ENCODE measurements around the gene ONECUT3.
A peak's percentile ranks its signal among the peaks of the same experiment; 100 is the strongest.
"Not testable (repeated sequence)": the region's sequence is repeated elsewhere in the genome, so short reads cannot be mapped to it uniquely, and the experiment has no call there.

The ONECUT3 gene

DNA sequence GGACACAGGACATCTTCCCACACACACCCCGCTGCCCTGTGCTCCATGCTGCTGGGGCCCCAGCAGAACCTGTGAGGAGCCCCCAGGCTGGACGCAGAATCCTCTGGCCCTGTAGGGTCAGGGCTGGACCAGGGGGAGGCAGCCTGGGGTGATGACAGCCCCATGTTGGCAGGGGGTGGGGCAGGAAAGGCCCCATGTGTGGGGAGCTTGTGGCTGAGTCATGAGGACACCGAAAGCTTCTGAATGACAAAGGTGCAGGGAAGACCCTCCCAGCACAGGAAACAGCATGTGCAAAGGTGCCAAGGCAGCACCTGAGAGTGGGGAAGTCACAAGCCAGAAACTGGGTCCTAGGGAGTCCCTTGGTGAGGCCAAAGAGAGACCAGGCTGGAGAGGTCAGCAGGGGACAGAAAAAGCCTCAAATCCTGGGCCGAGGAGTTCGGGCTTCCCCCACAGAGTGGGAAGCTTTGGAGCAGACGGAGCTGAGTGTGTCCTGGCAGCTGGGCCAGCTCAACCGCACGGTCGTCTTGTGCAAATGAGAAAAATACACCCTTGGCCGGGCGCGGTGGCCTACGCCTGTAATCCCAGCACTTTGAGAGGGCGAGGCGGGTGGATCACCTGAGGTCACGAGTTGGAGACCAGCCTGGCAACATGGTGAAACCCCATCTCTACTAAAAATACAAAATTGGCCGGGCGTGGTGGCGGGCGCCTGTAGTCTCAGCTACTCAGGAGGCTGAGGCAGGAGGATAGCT is 41.3 kb downstream of the ONECUT3 start:
- DNase-seq (ENCODE audit: low read depth), result no peak

DNA sequence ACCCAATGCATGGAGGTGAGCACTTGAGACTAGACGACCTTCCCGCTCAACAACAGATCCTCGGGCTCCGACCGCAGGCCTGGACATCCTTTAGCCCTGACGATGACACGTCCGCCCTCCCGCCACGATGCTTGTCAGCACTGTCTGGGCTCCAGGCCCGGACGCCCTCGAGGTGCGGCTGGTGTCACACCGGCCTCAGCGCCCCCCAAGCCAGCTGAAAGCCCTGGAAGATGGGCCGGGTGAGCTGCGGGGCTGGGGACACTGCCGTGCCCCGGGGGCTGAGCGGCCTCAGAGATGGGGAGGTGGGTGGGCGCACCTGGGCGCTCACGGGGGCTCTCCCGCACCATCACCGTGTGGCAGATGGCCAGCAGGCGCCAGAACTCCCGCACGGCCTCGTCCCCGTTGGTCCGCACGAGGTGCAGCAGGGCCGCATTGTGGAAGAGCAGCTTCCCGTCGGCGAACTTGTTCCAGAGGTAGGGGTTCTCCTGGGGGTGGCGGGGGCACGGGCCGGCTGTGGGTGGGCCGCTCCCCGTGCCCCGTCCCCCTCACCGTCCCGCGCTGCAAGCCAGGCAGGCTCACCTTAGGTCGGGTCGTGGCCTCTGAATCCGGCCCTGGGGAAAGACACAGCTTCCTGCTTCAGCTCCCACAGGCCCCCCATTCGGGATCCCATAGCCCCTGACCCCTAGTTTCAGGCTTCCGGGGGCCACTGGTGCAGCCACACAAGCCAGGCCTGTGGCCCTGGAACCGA is 43.3 kb downstream of the ONECUT3 start:
- no peak for DNase-seq (ENCODE audit: low read depth)

DNA sequence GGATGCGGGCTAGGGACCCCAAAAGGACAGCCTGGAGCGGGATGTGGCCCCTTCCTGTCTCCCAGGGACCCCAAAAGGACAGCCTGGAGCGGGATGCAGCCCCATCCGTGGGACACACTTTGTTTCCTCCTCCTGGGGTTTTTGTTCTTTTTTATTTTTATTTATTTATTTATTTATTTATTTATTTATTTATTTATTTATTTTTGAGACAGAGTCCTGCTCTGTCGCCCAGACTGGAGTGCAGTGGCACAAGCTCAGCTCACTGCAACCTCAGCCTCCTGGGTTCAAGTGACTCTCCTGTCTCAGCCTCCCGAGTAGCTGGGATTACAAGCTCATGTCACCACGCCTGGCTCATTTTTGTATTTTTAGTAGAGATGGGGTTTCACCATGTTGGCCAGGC is 44.0 kb downstream of the ONECUT3 start:
- not testable (repeated sequence) for DNase-seq (ENCODE audit: low read depth)

DNA sequence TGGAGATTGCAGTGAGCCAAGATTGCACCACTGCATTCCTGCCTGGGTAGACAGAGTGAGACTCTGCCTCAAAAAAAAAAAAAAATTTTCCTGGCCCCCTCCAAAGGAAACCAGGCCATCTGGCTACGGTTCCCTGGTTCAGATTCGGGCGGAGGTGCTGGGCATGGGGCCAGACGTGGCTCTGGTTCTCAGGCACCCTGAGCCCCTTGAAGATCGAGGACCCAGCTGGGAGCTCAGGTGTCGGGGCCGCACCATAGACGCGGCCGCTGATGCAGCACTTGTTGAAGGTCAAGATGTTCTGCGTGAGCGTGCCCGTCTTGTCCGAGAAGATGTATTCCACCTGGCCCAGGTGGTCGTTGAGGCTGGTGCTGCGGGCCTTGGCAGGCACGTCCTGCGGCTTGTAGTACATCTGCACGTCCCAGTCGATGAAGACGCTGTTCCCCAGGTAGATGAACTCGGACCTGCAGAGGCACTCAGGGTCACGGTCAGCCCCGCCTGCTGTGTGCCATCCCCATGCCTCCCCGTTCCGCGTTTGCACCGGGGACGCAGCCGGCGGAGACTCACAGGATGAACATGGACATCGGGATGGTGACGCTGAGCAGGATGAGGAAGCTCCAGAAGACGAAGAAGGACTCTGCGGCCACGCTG is 46.5 kb downstream of the ONECUT3 start:
- DNase-seq (ENCODE audit: low read depth), result no peak

DNA sequence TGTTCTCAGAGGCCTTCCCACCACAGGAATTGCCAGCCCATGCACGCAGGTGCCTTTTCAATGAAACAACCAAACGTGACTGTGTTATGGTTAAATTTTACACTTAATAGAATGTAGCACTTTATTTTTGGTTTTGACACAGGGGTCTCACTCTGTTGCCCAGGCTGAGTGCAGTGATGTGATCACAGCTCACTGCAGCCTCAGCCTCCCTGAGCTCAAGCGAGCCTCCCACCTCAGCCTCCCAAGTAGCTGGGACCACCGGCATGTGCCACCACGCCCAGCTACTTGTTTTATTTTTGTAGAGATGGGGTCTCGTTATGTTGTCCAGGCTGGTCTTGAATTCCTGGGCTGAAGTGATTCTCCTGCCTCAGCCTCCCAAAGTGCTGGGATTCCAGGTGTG is 51.6 kb downstream of the ONECUT3 start:
- DNase-seq (ENCODE audit: low read depth), result no peak

DNA sequence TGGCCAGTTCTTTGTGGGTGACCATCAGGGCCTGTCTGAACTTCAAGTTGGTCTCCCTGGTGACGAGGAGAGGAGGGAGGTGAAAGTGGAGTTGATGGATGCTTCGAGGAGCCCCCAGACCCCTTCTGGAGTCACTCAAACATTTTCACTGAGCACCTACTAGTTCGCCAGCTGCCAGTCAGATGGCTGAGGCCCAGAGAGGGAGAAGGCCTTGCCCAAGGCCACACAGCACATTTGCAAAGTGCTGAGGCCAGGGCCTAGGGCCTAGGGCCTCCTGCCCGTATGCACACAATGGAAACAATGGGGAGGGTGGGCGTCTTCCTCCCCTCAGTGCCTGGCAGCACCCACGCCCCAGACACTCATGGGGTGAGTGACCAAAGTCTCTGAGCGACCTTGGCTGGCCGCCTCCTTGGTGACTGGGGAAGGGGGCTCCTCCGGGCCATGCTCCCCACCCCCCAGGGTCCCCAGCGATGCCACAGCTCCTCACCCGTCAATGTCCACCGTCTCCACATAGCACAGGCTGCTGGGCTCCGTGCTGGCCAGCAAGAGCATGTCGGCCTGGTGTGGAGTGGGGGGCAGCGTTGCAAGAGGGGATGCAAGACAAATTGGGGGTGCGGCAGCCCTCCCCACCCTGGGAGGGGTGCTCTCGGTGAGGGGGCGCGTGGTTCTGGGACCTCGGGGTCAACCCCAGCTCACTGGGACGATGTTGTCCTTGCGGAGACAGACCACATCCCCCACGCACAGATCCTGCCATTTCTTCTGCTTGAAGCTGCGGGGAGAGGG is 52.3 kb downstream of the ONECUT3 start:
- no peak for DNase-seq (ENCODE audit: low read depth)

DNA sequence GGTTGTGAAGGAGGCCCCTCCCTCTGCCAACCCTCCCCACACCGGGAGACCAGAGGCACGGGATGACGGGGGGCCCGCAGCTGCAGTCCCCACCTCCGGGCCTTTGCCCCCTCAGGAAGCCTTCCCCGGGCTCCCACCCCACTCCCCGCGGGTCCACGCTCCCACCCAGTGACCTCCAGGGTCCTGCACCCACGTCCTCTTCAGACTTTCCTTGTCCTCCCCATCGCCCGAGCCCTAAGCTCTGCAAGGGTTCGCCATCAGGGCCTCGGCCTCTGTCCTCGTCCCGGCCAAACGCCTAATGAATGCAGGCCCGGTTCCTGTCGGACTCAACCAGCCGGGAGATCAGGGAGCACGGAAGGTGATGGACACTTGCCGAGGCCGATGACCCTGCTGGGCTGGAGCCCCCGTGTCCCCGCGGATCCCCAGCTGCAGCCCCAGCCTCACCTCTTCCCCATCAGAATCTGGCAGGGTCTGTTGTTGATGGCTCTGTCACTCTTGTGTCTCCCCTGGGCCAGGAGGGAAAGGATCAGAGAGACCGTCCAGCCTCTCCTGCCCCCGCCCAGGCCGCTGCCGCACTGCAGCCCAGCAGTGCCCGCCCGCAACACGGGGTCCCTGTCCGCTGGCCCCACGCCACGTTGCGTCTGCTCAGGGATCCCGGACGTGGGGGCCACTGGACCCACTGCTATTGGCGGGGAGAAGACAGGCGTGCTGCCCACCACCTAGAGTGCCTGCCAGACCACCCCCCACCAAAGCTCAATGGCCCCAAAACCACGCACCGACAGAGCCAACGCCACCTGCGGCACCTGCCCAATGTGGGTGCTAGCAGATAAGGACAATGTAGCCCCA is 53.1 kb downstream of the ONECUT3 start:
- DNase-seq (ENCODE audit: low read depth), result no peak

DNA sequence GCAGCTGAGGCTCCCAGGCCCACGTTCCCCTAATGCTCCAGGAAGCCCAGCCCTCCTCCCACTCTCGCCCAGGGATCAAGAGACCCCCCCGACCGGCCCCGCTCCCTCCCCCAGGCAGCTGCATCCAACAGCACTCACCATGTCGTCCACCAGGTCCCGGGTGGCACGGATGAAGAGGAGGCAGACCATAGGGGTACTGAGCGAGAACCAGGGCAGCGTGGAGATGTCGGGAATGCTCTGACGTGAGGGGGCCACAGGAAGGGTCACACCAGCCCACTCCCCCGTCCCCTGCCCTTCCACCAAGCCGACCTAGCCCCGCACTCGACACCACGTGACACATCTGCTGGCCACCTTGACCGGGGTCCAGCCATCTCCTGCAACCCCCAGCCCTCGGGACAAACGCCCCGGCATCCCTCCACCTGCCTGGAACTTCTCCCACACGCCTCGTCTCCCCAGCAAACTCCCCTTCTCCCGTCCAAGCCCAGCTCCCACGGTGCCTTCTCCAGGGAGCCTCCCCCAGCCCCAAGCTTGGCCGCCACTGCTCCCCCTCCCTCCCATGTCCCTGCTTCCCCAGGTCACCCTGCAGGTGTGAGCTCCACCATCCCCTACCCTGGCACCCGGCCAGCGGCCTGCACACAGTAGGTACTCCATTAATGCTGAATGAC is 53.9 kb downstream of the ONECUT3 start:
- DNase-seq (ENCODE audit: low read depth), result no peak

DNA sequence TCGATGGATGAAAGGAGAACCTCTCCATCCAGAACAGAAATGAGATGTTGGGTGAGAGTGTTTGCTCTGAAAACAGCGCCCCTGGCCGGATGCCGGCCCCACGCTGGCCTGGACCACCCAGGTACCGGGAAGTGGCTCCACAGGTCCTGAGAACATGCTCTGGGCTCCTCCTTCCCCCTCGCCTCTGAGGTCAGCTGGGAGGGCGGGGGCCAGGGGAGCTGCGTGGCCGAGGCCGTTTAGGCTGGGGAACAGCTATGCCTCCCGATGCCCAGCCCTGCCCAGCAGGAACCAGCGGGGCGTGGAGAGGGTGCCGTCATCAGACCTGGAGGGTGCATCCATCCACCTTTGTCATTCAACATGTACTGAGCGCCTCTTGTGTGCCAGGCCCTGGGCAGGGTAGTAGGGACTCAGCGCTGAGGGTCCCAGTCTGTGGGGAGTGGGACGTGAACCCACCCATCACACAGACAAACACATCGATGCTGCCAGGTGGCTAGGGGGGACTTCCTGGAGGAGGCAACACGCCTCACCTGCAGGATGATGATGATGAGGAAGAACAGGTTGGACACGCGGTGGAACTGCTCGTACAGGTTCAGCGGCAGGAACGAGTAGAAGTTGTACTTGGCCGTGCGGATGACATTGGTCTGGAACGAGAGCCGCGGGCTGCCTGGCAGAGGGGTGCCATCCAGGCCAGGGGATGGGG is 54.5 kb downstream of the ONECUT3 start:
- no peak for DNase-seq (ENCODE audit: low read depth)

DNA sequence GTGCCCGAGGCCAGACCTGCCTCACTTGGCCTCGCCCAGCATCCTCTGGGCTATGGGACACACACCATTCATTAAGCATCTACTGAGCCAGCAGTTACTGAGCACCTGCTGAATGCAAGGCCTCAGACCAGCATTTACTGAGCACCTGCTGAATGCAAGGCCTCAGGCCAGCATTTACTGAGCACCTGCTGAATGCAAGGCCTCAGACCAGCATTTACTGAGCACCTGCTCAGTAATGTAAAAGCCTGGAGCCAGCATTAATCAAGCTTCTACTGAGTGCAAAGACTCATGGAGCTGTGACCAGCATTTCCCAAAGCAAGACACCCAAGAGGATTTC is 55.1 kb downstream of the ONECUT3 start:
- DNase-seq (ENCODE audit: low read depth), result no peak

DNA sequence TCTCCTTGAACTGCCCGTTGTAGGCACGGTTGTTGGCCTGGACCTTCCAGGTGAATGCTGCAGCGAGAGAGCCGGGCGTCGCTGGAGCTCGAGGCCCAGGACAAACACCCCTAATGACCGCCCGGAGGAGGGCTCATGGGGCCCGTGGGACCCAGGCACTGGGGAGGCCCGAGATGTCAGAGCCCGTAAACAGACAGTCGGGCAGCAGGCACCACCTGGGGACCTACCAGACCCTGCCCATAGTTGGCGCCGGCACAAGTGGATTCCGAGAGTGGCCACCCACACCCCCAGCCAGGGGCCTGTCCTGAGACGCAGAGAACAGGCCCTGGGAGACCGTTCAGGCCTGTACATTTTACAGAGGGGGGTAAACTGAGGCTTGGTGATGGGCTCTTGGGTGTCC is 56.4 kb downstream of the ONECUT3 start:
- DNase-seq (ENCODE audit: low read depth), result no peak

DNA sequence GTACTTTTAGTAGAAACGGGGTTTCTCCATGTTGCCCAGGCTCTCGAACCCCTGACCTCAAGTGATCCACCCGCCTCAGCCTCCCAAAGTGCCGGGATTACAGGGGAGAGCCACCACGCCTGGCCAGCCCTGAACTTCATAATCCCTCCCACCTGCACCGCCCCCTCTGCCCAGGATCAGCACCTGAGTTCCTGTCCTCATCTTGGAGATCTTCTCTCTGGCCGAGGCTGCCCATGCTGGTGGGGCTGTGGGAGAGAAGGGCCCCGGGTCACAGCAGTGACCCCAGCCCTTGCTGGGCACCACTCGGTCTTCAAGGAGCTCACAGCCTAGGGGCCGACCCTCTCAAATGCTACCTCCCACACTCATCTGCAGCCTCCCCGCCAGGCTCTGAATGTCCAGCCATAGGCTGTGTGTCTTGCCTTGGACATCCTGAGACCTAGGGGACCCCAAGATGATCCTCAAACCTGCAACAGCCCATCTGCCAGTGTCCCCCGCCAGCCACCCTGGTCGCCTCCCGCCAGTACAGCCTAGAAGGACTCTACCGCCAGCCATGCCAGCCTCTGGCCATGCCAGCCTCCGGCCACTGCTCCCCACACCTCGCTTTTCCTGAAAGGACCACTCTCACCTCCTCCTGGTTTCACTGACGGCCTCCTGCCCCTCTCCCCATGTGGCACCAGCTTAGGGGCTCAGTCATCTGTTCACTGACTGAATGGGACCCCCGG is 57.3 kb downstream of the ONECUT3 start:
- no peak for DNase-seq (ENCODE audit: low read depth)

DNA sequence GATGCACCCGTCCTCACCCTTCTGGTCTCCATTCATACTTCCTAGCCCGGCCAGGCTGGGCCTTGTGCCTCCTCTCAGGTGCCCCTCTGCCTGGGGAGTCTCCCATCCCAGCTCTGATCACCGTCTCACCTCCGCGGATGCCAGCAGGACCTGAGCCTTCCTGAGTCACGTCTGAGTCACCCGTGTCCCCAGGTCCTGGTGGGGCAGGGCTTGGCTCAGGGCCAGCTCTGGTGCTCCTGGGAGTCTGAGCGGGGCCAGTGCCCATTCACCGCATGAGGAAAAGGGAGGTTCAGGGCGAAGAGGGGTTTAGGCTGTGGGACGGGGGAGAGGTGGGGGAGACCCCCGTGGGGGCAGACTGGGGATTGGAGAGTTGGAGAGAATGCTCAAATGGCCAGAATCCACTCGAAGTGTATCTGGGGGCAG is 58.2 kb downstream of the ONECUT3 start:
- peak; percentile 55 for DNase-seq (ENCODE audit: low read depth)

DNA sequence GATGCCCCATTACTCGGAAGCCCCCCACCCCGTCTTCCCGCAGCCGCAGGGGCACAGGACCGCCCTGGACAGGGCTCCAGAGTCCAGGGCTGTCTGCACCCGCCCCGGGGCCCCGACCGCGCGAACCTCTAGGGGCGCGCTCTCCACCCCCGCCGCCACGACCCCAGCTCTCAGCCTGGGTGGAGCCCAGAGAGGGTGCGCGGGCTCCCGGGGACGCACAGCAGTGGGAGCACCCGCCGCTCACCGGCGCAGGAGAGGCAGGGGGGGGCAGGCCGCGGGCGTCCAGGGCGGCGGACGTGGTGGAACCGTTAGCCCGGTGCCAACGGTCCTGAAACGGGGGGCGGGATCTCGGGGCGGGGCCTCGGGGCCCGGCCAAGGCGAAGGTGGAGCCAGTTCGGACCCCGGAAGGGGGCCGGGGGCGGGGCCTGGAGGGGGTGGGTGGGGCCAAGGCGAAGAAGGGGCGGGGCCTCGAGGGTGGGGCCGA is 58.7 kb downstream of the ONECUT3 start, which contains the start of gene ATP8B3:
ATP8B3 (minus strand) TSS at position 335 of the 484 bp plus-strand sequence. CDS start 540 bp downstream, outside the sequence.
- peak; percentile 67 for DNase-seq (ENCODE audit: low read depth)

DNA sequence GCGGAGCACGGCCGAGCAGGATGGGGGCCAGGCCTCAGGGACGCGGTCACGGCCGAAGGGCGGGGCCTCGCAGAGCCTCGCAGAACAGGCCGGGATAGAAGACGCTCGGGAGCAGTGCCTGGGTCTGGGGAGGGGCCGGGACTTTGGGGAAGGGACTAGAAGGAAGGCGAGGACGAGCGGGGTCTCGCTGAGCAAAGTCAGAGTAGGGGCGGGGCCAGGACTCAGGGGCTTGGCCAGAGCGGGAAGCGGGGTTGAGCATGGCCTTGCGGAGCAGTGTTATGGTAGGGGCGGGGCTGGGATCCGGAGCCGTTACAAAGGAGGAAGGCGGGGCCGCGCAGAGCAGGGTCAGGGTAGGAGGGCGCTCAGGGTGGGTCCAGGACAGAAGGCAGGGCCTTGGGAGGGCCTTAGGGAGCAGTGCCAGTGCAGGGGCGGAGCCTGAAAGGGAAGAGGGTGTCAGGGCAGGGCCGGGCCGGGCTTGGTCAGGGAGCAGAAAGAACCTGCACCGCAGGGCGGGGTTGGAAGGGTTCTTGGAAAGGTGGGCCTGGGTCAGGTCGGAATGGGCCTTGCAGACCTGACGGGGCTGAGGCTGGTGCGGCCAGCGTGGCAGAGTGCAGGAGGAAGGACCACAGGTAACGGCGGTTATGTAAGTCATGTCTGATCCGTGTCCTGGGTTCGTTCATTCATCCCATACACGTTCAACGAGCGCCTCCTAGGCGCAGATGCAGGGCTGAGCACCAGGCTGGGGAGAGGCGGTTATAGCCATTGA is 59.3 kb downstream of the ONECUT3 start:
- DNase-seq (ENCODE audit: low read depth), result peak; percentile 84

DNA sequence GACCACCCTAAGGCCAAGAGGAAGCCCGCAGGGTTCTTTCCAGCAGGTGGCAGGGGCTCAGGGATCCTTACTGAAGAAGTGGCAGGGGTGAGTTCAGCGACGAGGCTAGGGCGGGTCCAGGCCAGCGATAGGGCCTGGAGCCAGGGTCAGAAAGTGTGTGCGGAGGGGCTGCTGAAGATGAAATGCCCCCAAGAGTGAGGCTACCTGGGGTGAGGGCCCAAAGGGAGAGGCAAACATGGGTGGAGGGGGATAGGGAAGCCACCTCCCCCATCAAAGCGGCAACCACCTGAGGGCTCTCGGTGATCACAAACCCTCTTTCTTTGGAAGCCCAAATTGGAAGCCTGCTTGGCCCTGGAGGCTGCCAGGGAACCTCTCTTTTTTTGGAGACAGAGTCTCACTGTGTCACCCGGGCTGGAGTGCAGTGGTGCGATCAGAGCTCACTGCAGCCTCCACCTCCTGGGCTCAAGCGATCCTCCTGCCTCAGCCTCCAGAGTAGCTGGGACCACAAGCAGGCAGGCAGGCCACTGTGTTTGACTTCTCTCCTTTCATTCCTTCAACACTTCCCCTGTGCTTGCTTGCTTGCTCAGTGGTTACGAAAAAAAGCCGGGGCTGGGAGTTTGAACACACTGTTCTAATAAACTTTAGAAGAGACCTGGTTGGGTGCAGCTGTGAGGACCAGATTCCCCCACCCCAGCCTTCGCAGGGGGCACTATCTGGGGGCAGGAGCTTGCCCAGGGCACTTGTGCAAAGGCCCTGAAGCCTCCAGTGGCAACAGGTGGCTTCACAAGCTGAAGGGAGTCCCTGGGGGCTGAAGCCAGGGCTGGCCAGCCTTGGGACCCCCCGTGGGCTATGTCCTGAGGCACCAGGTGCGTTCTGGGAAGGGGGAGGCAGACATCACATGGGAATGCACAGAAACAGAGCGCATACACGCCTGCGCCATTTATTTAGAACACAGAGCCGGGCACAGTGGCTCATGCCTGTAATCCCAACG is 60.2 kb downstream of the ONECUT3 start:
- no peak for DNase-seq (ENCODE audit: low read depth)

DNA sequence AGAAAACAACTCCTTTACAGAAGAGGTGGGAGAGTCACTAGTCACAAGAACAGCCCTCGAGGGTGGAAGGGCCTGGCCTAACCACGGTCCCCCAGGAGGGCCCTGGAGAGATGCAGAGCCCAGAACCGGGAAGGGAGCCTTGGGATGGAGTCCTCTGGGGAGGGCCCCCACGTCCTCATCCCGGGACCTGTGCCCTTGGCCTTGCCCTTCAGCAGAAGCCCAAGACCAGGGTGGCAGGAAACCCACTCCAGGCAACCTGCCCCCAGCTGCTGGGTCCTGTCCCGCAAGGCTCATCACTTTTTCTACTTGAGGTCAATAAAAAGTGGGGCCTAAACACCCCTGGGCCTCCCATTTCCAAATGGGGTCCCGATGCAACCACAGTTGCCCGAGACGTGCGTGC is 61.1 kb downstream of the ONECUT3 start:
- no peak for DNase-seq (ENCODE audit: low read depth)

Measured in T-helper 22 cell (primary cell).